GM23338 (cell line): ENCODE results near the gene LTB4R.

ENCODE experiments used
- CREB1 ChIP-seq: fragments of 250-450 bp; sonication (Bioruptor Pico); IDR thresholded peaks from 2 replicates; pipeline ENCODE4 v1.5.0; 2020; ENCODE audit warnings: low read depth, mild to moderate bottlenecking, moderate library complexity
- EZH2 ChIP-seq: fragments of 200-600 bp; sonication (generic); IDR thresholded peaks from one replicate; pipeline ENCODE4 v1.8.0; 2017; ENCODE audit warnings: antibody characterized with exemption, mild to moderate bottlenecking, low read depth; ENCODE audit not compliant: unreplicated experiment
- EZH2phosphoT487 ChIP-seq: fragments of 200-600 bp; sonication (generic); IDR thresholded peaks from one replicate; pipeline ENCODE4 v1.8.1; 2018; ENCODE audit warnings: antibody characterized with exemption; ENCODE audit not compliant: unreplicated experiment
- JUNB ChIP-seq: IDR thresholded peaks from one replicate; pipeline ENCODE4 v1.6.1; 2016; ENCODE audit warnings: antibody characterized with exemption; ENCODE audit not compliant: unreplicated experiment
- POLR2AphosphoS5 ChIP-seq: IDR thresholded peaks from 2 replicates; pipeline ENCODE4 v1.6.1; 2016; ENCODE audit warnings: antibody characterized with exemption, low read depth
- TF ChIP-seq, protein P1 (sequence below): IDR thresholded peaks from one replicate; pipeline ENCODE4 v1.6.1; 2018; ENCODE audit warnings: antibody characterized with exemption; ENCODE audit not compliant: unreplicated experiment
- TF ChIP-seq, protein P2 (sequence below), 2 experiments: fragments of 200-600 bp in 1 of 2; sonication (generic) in 1 of 2; conservative IDR thresholded peaks; 2 replicates each; pipeline versions ENCODE4 v1.5.1 to v1.6.1; 2016 to 2017; ENCODE audit warnings: antibody characterized with exemption in 2 of 2, low read depth in 2 of 2, mild to moderate bottlenecking in 2 of 2, moderate library complexity in 1 of 2

DNA sequence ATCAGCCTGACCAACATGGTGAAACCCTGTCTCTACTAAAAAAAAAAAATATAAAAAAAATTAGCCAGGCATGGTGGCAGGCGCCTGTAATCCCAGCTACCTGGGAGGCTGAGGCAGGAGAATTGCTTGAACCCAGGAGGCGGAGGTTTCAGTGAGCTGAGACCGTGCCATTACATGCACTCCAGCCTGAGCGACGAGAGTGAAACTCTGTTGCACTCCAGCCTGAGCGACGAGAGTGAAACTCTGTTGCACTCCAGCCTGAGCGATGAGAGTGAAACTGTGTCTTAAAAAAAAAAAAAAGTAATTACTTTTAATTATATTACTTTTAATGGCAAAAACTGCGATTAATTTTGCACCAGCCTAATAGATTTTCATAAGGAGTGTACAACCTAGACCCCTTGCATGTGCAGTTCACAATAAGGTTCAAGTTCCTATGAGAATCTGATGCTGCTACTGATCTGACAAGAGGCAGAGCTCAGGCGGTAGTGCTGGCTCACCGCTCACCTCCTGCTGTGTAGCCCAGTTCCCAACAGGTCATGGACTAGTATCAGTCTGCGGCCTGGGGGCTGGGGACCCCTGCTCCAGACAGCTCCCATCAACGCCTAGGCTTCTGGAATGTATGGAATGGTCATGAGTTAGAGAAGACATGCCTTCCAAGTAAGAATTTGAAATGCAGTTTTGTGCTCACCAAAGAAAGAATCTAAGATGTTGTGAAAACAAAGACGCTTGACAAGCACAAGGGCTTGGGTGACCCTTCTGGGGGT lies 10.1 kb downstream of the LTB4R start:
- no peak for TF ChIP-seq EZH2phosphoT487
- TF ChIP-seq, protein P1, sequence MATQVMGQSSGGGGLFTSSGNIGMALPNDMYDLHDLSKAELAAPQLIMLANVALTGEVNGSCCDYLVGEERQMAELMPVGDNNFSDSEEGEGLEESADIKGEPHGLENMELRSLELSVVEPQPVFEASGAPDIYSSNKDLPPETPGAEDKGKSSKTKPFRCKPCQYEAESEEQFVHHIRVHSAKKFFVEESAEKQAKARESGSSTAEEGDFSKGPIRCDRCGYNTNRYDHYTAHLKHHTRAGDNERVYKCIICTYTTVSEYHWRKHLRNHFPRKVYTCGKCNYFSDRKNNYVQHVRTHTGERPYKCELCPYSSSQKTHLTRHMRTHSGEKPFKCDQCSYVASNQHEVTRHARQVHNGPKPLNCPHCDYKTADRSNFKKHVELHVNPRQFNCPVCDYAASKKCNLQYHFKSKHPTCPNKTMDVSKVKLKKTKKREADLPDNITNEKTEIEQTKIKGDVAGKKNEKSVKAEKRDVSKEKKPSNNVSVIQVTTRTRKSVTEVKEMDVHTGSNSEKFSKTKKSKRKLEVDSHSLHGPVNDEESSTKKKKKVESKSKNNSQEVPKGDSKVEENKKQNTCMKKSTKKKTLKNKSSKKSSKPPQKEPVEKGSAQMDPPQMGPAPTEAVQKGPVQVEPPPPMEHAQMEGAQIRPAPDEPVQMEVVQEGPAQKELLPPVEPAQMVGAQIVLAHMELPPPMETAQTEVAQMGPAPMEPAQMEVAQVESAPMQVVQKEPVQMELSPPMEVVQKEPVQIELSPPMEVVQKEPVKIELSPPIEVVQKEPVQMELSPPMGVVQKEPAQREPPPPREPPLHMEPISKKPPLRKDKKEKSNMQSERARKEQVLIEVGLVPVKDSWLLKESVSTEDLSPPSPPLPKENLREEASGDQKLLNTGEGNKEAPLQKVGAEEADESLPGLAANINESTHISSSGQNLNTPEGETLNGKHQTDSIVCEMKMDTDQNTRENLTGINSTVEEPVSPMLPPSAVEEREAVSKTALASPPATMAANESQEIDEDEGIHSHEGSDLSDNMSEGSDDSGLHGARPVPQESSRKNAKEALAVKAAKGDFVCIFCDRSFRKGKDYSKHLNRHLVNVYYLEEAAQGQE, result no peak
- TF ChIP-seq POLR2AphosphoS5, result no peak
- TF ChIP-seq, protein P2, sequence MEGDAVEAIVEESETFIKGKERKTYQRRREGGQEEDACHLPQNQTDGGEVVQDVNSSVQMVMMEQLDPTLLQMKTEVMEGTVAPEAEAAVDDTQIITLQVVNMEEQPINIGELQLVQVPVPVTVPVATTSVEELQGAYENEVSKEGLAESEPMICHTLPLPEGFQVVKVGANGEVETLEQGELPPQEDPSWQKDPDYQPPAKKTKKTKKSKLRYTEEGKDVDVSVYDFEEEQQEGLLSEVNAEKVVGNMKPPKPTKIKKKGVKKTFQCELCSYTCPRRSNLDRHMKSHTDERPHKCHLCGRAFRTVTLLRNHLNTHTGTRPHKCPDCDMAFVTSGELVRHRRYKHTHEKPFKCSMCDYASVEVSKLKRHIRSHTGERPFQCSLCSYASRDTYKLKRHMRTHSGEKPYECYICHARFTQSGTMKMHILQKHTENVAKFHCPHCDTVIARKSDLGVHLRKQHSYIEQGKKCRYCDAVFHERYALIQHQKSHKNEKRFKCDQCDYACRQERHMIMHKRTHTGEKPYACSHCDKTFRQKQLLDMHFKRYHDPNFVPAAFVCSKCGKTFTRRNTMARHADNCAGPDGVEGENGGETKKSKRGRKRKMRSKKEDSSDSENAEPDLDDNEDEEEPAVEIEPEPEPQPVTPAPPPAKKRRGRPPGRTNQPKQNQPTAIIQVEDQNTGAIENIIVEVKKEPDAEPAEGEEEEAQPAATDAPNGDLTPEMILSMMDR (conservative IDR thresholded peaks at IDR 0.05; ENCODE audit: low read depth in 2 of 2), result no peak
- no peak for TF ChIP-seq JUNB
- TF ChIP-seq EZH2, result no peak
- no peak for TF ChIP-seq CREB1
